ENCODE data around the gene CEACAM16. TPM values are rescaled to one million over a fixed set of nuclear protein-coding genes. Genes with fewer than 3 reads are reported as not detected.
A peak's percentile ranks its signal among the peaks of the same experiment; 100 is the strongest.

CEACAM16 gene
- total RNA-seq, 1 experiment from 2014 or later = not detected

- DNase-seq (ENCODE audit: low read depth) = no peak
Measured at GRCh38 chr19:44723299-44723951, 24.5 kb downstream of the CEACAM16 start.

DNA sequence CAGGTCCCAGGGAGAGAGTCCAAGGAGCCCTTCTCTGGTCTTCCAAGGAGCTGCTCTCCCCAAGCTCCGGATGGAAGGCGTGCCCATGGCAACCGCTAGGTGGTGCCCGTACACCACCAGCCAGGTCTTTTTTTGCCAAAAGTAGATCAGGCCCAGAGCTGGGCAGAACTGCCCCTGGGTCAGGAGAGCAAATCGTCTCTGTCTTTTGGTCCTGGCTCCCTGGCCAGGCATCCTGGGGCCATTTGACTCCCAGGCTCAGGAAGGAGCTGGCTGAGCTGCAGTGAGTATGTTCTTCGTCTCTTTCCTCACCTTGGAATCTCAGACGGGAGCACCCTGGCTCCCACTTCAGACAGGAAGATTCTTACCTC, 25.0 kb downstream of the CEACAM16 start:
- peak; percentile 81 for DNase-seq (ENCODE audit: low read depth)

DNA sequence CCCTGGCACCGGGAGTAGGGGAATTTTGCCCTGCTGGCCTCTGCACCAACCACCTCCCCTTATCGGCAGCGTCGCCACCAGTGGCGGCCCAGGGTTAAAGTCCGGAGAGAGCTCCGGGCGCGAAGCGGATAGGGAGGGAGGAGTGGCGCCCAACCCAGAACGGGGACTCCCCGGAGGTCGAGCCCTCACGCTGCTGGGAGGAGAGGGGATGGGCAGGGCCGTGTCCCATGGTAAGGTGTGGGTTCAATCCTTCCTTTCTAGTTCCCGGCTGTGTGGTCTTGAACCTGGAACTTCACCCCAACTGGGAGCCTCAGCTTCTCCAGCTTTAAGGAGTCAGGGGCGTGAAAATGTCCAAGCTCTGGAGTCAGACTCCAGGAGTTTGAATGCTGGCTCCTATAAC, 26.3 kb downstream of the CEACAM16 start:
- no peak for DNase-seq (ENCODE audit: low read depth)

GRCh38 chr19:44725684-44726083, 26.7 kb downstream of the CEACAM16 start:
- no peak for DNase-seq (ENCODE audit: low read depth)

DNA sequence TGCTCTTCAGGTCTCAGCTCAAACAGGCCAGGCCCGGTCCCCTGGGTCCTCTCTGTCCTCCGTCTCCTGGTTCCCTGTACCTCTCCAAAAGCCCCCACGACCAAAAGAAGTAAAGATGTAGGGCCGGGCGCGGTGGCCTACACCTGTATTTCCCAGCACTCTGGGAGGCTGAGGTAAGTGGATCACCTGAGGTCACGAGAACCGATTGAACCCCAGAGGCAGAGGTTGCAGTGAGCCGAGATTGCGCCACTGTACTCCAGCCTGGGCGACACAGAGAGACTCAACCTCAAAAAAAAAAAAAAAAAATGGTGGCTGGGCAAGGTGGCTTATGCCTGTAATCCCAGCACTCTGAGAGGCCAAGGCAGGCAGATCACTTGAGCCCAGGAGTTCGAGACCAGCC, 27.5 kb downstream of the CEACAM16 start:
- DNase-seq (ENCODE audit: low read depth) = no peak

GRCh38 chr19:44728178-44728577, 29.2 kb downstream of the CEACAM16 start:
- no peak for DNase-seq (ENCODE audit: low read depth)

- DNase-seq (ENCODE audit: low read depth) = no peak
Measured at GRCh38 chr19:44729516-44730033, 30.6 kb downstream of the CEACAM16 start.

DNA sequence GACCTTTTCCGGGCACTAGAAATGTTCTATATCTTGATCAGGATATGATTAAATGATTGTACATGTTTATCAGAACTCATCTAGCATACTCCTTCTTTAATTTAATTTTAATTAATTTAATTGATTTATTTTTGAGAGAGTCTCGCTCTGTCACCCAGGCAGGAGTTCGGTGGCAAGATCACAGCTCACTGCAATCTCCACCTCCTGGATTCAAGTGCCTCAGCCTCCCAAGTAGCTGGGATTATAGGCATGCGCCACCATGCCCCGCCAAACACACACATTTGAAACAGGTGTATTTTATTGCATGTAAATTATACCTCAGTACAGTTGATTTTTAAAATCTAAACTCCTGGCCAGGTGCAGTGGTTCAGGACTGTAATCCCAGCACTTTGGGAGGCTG, 32.1 kb downstream of the CEACAM16 start:
- DNase-seq (ENCODE audit: low read depth) = no peak

DNA sequence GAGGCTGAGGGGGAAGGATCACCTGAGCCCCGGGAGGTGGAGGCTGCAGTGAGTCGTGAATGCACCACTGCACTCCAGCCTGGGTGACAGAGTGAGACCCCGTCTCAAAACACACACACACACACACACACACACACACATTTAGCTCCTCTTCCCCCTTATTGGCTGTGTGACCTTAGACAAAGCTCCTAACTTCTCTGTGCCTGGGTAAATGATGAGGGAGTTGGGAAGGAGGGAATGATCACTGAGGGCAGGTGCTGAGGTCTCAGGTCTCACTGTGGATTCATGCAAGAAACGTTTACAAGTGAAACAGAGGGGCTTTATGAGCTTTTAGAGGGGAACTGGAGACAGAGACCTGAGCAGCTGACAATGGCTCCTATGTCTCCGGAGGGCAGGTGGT, 32.7 kb downstream of the CEACAM16 start:
- no peak for DNase-seq (ENCODE audit: low read depth)

DNA sequence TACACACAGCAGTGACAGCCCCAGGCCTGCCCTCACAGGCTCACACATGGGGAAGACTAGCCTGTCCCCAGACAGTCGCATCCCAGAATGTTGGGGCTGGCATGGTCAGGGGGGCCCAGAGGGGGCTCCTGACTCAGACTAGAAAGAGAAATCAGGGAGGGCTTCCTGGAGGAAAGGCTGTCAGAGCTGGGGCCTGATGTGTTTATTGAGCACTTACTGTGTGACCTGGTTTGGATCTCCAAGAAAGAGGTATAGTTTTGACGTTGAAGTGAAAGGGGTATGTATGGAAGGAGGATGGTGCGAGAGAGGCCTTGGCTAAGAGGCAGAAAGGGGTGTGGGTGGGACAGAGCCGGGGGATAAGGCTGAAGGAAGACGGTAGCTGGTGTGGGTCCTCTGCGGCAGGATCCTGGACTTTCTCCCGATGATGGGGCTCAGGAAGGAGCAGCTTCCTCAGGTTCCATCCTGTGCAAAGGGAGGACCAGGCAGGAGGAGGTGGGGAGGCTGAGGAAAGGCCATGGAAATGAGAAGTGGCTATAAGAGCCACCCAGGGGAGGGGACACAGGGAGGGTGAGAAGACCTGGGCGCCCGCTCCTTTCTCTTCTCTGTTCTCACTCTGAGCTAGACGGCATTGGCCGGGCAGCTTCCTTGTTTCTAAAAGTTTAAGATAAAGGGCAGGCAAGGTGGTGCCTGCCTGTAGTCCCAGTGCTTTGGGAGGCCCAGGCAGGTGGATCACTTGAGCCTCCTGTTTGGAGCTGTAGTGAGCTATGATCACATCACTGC, 33.5 kb downstream of the CEACAM16 start:
- DNase-seq (ENCODE audit: low read depth) = no peak

DNA sequence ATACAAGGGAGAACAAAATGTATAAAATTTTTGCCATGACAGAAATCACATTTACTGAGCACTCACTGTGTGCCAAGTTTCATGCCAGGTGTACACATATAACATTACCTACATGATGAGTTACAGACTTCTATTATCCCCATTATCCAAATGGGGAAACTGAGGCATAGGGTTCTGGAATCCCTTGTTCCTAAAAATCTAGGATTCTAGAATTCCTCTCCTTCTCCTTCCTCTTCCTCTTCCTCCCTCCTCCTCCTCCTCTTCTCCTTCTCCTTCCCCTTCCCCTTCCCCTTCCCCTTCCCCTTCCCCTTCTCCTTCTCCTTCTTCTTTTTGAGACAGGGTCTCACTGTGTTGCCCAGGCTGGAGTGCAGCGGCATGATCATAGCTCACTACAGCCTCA, 35.4 kb downstream of the CEACAM16 start:
- DNase-seq (ENCODE audit: low read depth) = no peak

GRCh38 chr19:44735011-44735410, 36.1 kb downstream of the CEACAM16 start:
- no peak for DNase-seq (ENCODE audit: low read depth)

GRCh38 chr19:44737238-44738071, 38.5 kb downstream of the CEACAM16 start:
- DNase-seq (ENCODE audit: low read depth) = peak; percentile 28

GRCh38 chr19:44738136-44738535, 39.2 kb downstream of the CEACAM16 start:
- DNase-seq (ENCODE audit: low read depth) = no peak

DNA sequence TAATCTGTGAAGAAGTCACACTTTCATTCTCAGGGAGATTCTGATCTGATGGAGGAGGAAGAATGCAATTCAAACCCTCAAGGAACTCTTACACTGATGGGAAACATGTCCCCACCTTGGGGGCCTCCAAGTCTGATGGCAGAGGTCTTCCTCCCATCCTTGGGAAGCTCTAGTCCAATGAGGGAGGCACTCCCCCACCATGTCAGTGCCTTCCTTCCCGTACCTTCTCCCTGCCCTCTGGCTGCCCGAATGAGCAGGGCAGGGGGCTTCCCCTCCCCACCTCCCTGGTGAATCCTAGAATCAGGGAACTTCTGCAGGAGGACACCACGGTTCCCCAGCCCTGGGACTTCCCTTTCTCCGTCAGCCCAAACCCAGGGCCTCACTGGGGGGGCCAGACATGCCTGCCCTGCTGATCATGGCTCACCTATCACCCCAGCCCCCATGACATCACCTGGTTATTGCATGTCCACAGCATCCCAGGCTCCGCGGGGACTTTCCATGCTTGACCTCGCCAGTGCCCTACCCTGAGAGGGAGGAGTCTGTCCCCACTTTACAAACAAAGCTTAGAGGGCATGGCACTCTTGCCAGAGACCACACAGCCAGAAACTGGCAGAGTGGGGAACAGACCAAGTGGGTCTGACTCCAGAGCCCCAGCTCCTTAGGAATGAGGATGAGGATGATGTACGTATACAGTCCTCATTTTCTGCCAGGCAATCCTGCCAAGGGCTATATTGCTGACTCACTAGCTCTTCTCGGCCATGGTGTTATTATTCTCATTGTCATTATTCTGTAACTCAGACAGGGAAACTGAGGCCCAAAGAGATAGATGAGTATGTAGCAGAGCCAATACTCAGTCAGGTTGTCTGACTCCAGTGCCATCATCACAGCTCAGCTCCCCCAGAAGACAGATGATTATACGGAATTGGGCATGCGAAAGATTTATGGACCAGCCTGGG, 39.9 kb downstream of the CEACAM16 start:
- DNase-seq (ENCODE audit: low read depth) = no peak

DNA sequence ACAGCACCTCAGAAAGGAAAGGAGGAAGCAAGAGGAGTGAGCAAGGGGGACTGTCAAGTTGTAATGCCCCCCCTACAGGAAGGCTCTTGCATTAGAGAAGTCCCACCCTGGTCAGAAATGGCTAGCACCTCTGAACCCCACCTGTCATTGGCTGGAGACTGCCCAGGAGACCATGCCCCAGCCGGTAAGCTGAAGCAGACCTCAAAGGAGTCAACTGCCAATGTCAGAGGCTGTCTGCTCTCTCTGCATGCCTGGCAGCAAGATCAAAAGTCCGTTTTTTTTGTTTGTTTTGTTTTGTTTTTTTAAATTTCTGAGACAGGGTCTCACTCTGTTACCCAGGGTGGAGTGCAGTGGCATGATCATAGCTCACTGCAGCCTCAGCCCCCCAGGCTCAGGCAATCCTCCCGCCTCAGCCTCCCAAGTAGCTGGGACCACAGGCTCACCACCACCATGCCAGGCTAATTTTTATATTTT, 41.4 kb downstream of the CEACAM16 start:
- DNase-seq (ENCODE audit: low read depth) = no peak

DNA sequence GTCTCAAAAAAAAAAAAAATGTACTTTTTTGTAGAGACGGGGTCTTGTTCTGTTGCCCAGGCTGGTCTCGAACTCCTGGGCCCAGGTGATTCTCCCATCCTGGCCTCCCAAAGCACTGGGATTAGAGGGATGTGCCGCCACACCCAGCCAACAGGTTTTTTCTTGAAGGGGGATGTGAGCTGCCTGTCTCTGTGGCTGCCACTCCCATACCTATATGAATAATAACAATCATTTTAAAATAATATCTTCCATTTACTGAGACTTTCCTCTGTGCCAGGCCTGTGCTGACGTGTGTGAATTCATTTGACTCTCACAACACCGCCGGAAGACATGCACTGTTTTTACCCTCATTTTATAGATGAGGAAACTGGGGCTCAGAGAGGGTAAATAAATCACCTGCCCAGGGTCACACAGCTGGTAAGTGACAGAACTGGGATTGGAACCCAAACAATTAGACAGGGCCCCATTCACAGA, 42.3 kb downstream of the CEACAM16 start:
- DNase-seq (ENCODE audit: low read depth) = no peak

DNA sequence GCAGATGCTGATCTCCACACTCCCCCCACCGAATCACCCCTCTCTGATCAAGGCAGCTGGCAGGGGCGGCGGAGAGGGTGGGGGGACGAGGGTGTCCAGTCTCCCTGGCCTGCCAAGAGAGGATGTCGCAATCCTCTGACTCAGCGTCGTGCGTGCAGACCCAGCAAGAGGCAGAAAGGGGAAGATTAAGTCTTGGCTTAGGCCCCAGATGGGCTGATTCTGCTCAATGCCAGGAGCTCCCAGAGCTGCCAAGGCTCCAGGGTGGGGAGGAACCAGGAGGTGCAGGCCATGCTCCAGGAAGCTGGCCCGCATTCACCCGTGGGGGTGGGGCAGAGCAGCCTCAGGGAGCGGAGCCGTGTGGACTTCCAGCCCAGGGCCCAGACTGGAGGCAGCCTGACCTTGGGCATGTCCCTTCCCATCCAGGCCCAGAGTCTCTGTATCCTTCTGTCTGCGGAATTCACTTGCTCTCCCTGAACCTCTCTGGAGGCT, 42.9 kb downstream of the CEACAM16 start:
- peak; percentile 99 for DNase-seq (ENCODE audit: low read depth)

DNA sequence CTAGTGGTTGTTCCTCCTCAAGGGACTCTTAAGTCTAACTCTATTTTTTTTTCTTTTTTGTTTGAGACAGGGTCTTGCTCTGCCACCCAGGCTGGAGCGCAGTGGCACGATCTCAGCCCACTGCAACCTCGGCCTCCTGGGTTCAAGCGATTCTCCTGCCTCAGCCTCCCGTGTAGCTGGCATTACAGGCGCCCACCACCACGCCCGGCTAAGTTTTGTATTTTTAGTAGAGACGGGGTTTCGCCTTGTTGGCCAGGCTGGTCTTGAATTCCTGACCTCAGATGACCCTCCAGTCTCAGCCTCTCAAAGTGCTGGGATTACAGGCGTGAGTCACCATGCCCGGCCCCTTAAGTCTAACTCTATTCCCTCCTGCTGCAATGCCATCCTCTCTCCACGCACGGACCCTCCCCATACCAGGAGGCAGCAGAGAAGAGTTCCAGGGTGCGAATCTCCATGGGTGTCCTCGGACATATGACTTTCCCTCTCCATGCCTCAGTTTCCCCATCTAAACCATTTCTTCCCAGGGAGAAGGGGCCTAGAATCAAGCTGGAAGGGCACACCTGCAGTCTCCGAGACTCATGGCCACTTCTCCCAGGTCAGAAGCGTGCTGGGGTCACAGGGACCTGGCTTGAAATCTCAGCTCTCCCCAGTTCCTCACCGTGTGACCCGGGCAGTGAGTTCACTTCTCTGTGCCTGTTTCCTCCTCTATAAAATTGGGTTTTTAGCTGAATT, 43.5 kb downstream of the CEACAM16 start:
- DNase-seq (ENCODE audit: low read depth) = peak; percentile 66
